ENCODE measurements around the gene NRN1L.
"Not testable (repeated sequence)": the region's sequence is repeated elsewhere in the genome, so short reads cannot be mapped to it uniquely, and the experiment has no call there.

Gene NRN1L

GRCh38 chr16:67884684-67885083, at the start of gene NRN1L:
NRN1L (plus strand) TSS chr16:67884885; CDS start chr16:67884904, 19 bp downstream.
- no peak for DNase-seq

GRCh38 chr16:67837190-67837589, 47.5 kb upstream of the NRN1L start:
- not testable (repeated sequence) for DNase-seq

GRCh38 chr16:67837811-67838210, 46.9 kb upstream of the NRN1L start:
- no peak for DNase-seq

DNA sequence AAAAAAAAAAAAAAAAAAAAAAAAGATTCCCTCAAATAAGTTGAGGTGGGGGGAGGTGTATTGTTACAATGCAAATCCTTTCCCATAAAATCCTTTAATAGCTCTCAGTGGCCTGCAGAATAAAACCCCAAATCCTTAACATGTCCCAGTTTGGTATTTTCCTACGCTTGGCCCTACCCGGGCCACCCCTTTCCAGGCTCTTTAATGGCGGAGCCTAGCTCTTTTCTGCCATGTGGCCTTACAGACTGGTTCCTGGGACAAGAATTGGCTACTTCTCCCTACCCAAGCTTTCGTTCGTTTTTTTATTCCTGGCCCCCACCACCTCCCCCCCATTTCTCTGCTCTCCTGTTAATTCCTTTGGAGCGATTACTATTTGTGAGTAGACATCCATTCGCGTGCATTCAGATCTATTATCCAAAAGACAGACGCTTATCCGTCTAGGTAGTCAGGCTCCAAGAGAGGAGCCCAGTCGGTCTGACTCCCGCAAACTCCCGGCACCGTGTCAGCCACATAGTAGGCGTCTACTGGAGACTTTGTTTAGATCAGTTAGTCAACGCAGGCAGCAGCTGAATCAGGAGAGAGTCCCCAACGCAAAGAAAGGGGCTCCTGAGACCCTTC, 43.4 kb upstream of the NRN1L start:
- DNase-seq = no peak

DNA sequence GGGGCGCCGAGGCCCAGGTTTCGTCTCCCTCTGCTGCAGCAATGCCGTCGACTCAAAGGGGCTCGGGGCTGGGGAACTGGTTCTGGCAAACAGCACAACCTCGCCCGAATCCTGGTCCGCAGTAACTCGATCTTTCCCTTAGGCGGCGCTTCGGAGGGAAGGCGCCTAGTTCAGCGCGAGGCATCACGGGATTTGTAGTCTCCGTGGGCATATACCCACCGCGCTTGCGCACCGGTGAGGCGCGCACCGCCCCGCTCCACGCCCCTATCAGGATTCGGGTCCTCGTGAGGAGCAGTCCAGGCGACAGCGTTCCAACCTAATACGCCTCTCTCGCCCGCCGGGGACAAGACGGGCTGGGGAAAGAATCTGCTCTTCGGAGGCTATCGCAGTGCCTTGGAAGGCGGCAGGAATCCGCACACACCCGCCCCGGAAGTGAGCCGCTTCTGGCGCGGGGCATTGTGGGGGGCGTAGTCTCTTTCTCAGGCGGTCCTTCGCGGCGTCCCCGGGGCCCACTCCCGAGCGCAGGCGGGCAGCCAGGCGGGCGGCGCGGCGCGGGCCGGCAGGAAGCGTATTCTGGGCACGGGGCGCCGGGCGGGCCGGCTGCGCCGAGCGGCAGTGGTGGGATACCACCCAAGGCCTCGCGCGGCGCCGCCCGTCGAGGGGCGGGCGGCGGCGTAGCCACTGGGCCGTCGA, 42.7 kb upstream of the NRN1L start, which contains the start of gene THAP11:
THAP11 (plus strand) TSS at position 505 of the 693 bp plus-strand sequence. CDS start 235 bp downstream, outside the sequence.
- DNase-seq = peak; percentile 94

DNA sequence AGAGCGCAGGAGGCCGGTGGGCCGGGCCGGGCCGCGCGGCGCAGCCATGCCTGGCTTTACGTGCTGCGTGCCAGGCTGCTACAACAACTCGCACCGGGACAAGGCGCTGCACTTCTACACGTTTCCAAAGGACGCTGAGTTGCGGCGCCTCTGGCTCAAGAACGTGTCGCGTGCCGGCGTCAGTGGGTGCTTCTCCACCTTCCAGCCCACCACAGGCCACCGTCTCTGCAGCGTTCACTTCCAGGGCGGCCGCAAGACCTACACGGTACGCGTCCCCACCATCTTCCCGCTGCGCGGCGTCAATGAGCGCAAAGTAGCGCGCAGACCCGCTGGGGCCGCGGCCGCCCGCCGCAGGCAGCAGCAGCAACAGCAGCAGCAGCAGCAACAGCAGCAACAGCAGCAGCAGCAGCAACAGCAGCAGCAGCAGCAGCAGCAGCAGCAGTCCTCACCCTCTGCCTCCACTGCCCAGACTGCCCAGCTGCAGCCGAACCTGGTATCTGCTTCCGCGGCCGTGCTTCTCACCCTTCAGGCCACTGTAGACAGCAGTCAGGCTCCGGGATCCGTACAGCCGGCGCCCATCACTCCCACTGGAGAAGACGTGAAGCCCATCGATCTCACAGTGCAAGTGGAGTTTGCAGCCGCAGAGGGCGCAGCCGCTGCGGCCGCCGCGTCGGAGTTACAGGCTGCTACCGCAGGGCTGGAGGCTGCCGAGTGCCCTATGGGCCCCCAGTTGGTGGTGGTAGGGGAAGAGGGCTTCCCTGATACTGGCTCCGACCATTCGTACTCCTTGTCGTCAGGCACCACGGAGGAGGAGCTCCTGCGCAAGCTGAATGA, 42.0 kb upstream of the NRN1L start:
- DNase-seq = peak; percentile 56

DNA sequence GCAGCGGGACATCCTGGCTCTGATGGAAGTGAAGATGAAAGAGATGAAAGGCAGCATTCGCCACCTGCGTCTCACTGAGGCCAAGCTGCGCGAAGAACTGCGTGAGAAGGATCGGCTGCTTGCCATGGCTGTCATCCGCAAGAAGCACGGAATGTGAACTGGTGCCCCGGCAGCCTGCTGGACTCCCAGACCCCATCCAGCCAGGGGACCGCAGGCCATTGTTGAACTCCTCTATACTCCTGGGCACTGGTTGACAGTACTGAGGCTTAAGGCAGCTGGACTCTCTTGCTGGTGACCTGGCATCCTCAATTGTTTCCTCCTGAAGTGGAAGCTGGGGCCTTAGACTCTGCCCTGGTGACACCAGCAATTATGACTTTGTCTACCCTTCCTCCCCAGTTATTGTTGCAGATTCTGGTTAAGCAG, 41.3 kb upstream of the NRN1L start:
- DNase-seq = no peak

GRCh38 chr16:67844497-67844896, 40.2 kb upstream of the NRN1L start:
- no peak for DNase-seq

DNA sequence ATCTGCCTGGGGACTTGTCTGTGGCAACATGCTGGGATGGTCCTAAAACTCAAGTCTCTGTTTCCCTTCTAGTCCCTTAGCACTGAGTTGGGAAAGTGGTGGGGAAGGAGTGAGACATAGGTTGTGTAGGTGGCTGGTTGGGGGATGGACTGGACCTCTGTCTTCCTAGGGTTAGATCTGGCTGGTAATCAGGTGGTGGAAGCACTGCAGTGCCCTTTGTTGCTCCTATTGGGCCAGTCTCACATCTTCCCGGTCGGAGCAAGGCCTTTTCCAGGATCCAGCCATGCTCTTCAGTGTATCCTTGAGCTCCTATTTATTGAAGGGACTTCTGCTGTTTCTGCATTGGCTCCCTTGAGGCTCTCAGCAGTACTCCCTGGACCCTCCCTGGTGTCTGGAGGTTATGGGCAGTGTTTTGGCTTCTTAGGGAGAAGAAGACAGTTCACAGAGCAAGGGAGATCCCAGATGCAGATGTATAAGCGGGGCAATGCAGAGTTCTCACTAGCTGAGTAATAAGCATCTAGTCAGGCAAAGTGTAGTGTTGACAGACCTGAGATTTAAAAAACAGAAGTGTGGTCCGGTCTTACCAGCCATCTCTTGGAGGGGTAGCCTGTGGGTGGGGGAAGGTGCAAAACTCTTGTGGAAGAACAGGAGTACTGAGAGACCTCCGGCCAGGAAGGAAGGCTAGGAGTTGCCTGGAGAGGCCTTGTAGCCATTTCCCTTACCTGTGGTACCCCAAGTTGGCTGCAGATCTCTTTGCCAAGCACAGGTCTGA, 39.2 kb upstream of the NRN1L start:
- DNase-seq = no peak

DNA sequence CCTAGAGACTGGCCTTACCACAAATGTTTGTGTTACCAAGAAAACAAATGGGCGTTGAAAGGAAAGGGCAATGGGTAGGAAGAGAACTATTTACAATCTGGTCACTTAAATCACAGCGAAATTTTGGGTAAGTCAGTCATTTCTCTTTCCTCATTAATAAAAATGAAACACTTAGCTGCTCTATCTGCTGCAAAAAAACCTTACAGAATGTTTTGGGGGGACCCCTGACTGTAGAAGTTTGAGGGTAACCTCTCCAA, 38.7 kb upstream of the NRN1L start:
- no peak for DNase-seq

GRCh38 chr16:67846320-67847063, 38.2 kb upstream of the NRN1L start, which contains the start of gene NUTF2:
NUTF2 (plus strand) TSS chr16:67846933; CDS start chr16:67865131, 18,198 bp downstream.
- peak; percentile 94 for DNase-seq

GRCh38 chr16:67847064-67847861, 37.4 kb upstream of the NRN1L start, which contains the start of gene CENPT:
CENPT (minus strand) TSS chr16:67847693; CDS start chr16:67833859, 13,834 bp downstream.
- DNase-seq = peak; percentile 54

DNA sequence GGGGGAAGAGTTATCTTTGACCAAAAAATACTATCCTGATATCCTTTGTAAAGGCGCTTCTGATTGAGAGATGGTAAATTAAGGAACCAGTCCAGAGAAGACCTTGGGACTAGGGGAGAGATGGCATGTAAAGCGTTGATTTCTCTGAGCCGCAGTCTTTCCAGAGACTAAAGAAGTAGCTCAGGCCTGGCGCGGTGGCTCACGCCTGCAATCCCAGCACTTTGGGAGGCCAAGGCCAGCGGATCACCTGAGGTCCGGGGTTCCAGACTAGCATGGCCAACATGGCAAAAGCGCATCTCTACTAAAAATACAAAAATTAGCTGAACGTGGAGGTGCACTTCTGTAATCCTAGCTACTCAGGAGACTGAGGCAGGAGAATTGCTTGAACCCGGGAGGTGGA, 36.6 kb upstream of the NRN1L start:
- no peak for DNase-seq

GRCh38 chr16:67853670-67854069, 31.0 kb upstream of the NRN1L start:
- DNase-seq = no peak

GRCh38 chr16:67855789-67856188, 28.9 kb upstream of the NRN1L start:
- no peak for DNase-seq

GRCh38 chr16:67856927-67857546, 27.6 kb upstream of the NRN1L start:
- no peak for DNase-seq

- no peak for DNase-seq
Measured at GRCh38 chr16:67857547-67858233, 27.0 kb upstream of the NRN1L start.

DNA sequence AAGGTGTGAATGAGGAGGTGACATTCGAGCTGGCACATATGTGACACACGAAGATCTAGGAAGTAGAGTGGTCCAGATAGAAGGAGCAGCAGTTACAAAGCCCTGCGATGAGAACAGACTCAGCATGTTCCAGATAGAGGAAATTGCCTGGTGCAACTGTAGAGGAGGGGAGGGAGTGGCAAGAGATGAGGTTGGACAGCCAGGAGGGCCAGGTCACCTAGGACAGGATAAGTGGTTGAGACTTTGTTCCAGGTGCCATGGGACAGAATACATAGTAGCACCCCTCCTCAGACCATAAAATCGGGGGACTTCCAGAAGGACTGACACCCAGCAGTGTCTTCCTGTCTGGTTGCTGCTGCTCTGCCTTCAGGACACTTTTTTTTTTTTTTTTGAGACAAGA, 26.2 kb upstream of the NRN1L start:
- DNase-seq = no peak

- no peak for DNase-seq
Measured at GRCh38 chr16:67860589-67861398, 23.9 kb upstream of the NRN1L start.
